ENCODE results near the gene CBFA2T3.

DNA sequence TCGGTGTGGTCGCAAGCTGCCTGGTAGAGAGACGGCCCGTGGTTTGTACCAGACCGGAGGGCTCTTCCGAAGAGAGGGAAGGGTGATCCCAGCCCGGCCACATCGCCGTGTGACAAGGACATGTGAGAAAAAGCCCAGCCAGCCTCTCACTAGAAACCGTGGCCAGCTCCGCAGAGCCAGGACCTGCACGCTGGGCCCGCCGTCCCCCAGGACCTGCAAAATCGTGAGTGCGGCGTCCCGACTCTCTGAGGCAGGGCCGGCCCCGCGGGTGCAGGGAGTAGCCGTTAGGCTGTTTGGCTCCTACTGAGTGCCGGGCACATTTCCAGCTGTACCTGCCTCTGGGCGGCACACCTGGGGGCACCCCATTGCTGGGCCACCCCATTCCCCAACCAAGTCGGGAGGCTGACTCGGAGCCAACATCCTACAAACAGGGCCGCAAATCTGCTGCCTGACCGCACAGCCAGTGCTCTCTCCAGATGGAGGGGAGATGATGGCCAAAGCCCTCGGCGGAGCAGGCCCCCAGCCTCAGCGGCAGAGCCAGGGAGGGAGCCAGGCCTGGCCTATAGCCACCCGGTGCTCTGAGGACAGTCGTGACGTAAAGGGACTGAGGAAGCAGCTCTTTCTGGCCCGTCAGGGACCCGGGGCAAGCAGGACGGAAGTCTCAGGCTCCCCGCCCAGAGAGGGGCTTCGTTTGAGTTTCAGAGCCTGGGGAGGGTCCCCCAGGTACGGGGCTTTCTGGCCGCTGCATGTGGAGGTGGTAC, 76.9 kb downstream of the CBFA2T3 start:
- TF ChIP-seq, protein P1, sequence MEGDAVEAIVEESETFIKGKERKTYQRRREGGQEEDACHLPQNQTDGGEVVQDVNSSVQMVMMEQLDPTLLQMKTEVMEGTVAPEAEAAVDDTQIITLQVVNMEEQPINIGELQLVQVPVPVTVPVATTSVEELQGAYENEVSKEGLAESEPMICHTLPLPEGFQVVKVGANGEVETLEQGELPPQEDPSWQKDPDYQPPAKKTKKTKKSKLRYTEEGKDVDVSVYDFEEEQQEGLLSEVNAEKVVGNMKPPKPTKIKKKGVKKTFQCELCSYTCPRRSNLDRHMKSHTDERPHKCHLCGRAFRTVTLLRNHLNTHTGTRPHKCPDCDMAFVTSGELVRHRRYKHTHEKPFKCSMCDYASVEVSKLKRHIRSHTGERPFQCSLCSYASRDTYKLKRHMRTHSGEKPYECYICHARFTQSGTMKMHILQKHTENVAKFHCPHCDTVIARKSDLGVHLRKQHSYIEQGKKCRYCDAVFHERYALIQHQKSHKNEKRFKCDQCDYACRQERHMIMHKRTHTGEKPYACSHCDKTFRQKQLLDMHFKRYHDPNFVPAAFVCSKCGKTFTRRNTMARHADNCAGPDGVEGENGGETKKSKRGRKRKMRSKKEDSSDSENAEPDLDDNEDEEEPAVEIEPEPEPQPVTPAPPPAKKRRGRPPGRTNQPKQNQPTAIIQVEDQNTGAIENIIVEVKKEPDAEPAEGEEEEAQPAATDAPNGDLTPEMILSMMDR (IDR thresholded peaks at IDR 0.05; ENCODE audit: insufficient read depth, low read length) = no peak
- TF ChIP-seq GABPA (IDR thresholded peaks at IDR 0.05; ENCODE audit: low read depth) (no peak), POLR2AphosphoS5 (IDR thresholded peaks at IDR 0.05; ENCODE audit: low read depth) (no peak)
- TF ChIP-seq, protein P2, sequence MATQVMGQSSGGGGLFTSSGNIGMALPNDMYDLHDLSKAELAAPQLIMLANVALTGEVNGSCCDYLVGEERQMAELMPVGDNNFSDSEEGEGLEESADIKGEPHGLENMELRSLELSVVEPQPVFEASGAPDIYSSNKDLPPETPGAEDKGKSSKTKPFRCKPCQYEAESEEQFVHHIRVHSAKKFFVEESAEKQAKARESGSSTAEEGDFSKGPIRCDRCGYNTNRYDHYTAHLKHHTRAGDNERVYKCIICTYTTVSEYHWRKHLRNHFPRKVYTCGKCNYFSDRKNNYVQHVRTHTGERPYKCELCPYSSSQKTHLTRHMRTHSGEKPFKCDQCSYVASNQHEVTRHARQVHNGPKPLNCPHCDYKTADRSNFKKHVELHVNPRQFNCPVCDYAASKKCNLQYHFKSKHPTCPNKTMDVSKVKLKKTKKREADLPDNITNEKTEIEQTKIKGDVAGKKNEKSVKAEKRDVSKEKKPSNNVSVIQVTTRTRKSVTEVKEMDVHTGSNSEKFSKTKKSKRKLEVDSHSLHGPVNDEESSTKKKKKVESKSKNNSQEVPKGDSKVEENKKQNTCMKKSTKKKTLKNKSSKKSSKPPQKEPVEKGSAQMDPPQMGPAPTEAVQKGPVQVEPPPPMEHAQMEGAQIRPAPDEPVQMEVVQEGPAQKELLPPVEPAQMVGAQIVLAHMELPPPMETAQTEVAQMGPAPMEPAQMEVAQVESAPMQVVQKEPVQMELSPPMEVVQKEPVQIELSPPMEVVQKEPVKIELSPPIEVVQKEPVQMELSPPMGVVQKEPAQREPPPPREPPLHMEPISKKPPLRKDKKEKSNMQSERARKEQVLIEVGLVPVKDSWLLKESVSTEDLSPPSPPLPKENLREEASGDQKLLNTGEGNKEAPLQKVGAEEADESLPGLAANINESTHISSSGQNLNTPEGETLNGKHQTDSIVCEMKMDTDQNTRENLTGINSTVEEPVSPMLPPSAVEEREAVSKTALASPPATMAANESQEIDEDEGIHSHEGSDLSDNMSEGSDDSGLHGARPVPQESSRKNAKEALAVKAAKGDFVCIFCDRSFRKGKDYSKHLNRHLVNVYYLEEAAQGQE (IDR thresholded peaks at IDR 0.05; ENCODE audit: insufficient replicate concordance, low read depth) = no peak

Measured in HL-60 (cell line).